ENCODE measurements around the gene ERC2. TPM values are rescaled to one million over a fixed set of nuclear protein-coding genes. Genes with fewer than 3 reads are reported as not detected.

The ERC2 gene
- total RNA-seq, 1 experiment from 2014 or later: 0.77 TPM

GRCh38 chr3:55571913-55572312, 896.4 kb downstream of the ERC2 start:
- no peak overlapping the region for H3K4me2 ChIP-seq (ENCODE audit: low read length)
- ATAC-seq (peak; percentile 18; the same call in 1 of the 2 replicates), DNase-seq (no peak)
- TF ChIP-seq EZH2 (IDR thresholded peaks at IDR 0.05; ENCODE audit: low read length, unreplicated experiment): no peak
- TF ChIP-seq EZH2phosphoT487 (IDR thresholded peaks at IDR 0.05; ENCODE audit: borderline replicate concordance, low read length): no peak
- TF ChIP-seq CTCF (conservative IDR thresholded peaks at IDR 0.05; ENCODE audit: low read depth, low read length): no peak
- intact Hi-C loops (cut with micrococcal nuclease): no loop called here
- H3K36me3 ChIP-seq (ENCODE audit: low read depth, low read length): no peaks in the 10 kb centered on the region
- H3F3A ChIP-seq (ENCODE audit: low read length, unreplicated experiment): no peaks in the 10 kb centered on the region
- H3K27me3 ChIP-seq (ENCODE audit: low read length): no peaks in the 10 kb centered on the region
- H4K20me1 ChIP-seq (ENCODE audit: low read length): no peaks in the 10 kb centered on the region
- no peak overlapping the region for H3K4me3 ChIP-seq (ENCODE audit: low read length)
- H3K79me2 ChIP-seq (ENCODE audit: low read length): no peaks in the 10 kb centered on the region
- no peaks in the 10 kb centered on the region for H3K9me2 ChIP-seq (replicated peaks; ENCODE audit: low read length)
- no peaks in the 10 kb centered on the region for H3K4me1 ChIP-seq (ENCODE audit: insufficient read depth, low read length)
- ChIA-PET CTCF (no interaction called here), POLR2A (ENCODE audit: unreplicated experiment) (no interaction called here)
- no TSS peak for BruUV-seq (replicated peaks)
- no peaks in the 10 kb centered on the region for H3K9me3 ChIP-seq (ENCODE audit: low read length)
- no peak overlapping the region for H2AFZ ChIP-seq (ENCODE audit: low read length)
- no peak overlapping the region for H3K27ac ChIP-seq (ENCODE audit: low read length)
- H3K9ac ChIP-seq (ENCODE audit: low read length): no peak overlapping the region

- Histone ChIP-seq H3K4me1 (ENCODE audit: insufficient read depth, low read length) (no peaks in the 10 kb centered on the region), H3K36me3 (ENCODE audit: low read depth, low read length) (no peaks in the 10 kb centered on the region), H4K20me1 (ENCODE audit: low read length) (no peaks in the 10 kb centered on the region), H3K9ac (ENCODE audit: low read length) (no peak overlapping the region), H2AFZ (ENCODE audit: low read length) (no peak overlapping the region), H3K79me2 (ENCODE audit: low read length) (no peaks in the 10 kb centered on the region), H3F3A (ENCODE audit: low read length, unreplicated experiment) (no peaks in the 10 kb centered on the region), H3K4me3 (ENCODE audit: low read length) (no peak overlapping the region), H3K9me2 (replicated peaks; ENCODE audit: low read length) (no peaks in the 10 kb centered on the region), H3K4me2 (ENCODE audit: low read length) (no peak overlapping the region), H3K9me3 (ENCODE audit: low read length) (no peaks in the 10 kb centered on the region), H3K27me3 (ENCODE audit: low read length) (no peaks in the 10 kb centered on the region), H3K27ac (ENCODE audit: low read length) (no peak overlapping the region)
- no peak for TF ChIP-seq EZH2phosphoT487 (IDR thresholded peaks at IDR 0.05; ENCODE audit: borderline replicate concordance, low read length)
- TF ChIP-seq CTCF (conservative IDR thresholded peaks at IDR 0.05; ENCODE audit: low read depth, low read length): no peak
- no peak for TF ChIP-seq EZH2 (IDR thresholded peaks at IDR 0.05; ENCODE audit: low read length, unreplicated experiment)
- ChIA-PET CTCF (no interaction called here), POLR2A (ENCODE audit: unreplicated experiment) (no interaction called here)
- DNase-seq (no peak), ATAC-seq (no peak)
- BruUV-seq (replicated peaks): no TSS peak
- intact Hi-C loops (cut with micrococcal nuclease): no loop called here
Measured at GRCh38 chr3:55571216-55571813, 897.0 kb downstream of the ERC2 start.

- Histone ChIP-seq H3K4me2 (ENCODE audit: low read length) (no peak overlapping the region), H3K9ac (ENCODE audit: low read length) (no peak overlapping the region), H4K20me1 (ENCODE audit: low read length) (no peaks in the 10 kb centered on the region), H2AFZ (ENCODE audit: low read length) (no peak overlapping the region), H3K4me3 (ENCODE audit: low read length) (no peak overlapping the region), H3K27ac (ENCODE audit: low read length) (no peak overlapping the region), H3K79me2 (ENCODE audit: low read length) (no peaks in the 10 kb centered on the region), H3K27me3 (ENCODE audit: low read length) (no peaks in the 10 kb centered on the region), H3K9me3 (ENCODE audit: low read length) (no peaks in the 10 kb centered on the region), H3F3A (ENCODE audit: low read length, unreplicated experiment) (no peaks in the 10 kb centered on the region), H3K9me2 (replicated peaks; ENCODE audit: low read length) (no peaks in the 10 kb centered on the region), H3K4me1 (ENCODE audit: insufficient read depth, low read length) (no peaks in the 10 kb centered on the region), H3K36me3 (ENCODE audit: low read depth, low read length) (no peaks in the 10 kb centered on the region)
- intact Hi-C loops (cut with micrococcal nuclease): no loop called here
- DNase-seq (no peak), ATAC-seq (no peak)
- BruUV-seq (replicated peaks): no TSS peak
- POLR2A ChIA-PET (ENCODE audit: unreplicated experiment): no interaction called here
- TF ChIP-seq CTCF (conservative IDR thresholded peaks at IDR 0.05; ENCODE audit: low read depth, low read length) (no peak), EZH2phosphoT487 (IDR thresholded peaks at IDR 0.05; ENCODE audit: borderline replicate concordance, low read length) (no peak), EZH2 (IDR thresholded peaks at IDR 0.05; ENCODE audit: low read length, unreplicated experiment) (no peak)
- CTCF ChIA-PET: no interaction called here
Measured at GRCh38 chr3:55570271-55570711, 898.0 kb downstream of the ERC2 start.

Measured in PC-3 (cell line).